AG04450 (cell line): Measurements from ENCODE around the gene MCC. TPM values are rescaled to one million over a fixed set of nuclear protein-coding genes. Genes with fewer than 3 reads are reported as not detected.

Source experiments
- CTCF ChIA-PET: fragments of 300-600, 350-600 bp; formaldehyde crosslinking; extraction: SDS; loops from one replicate; lab custom pipeline; 2022; ENCODE audit warnings: antibody characterized with exemption, inconsistent platforms; lab: Charles Lee
- POLR2A ChIA-PET: fragments of 350-600 bp; formaldehyde crosslinking; extraction: SDS; loops from one replicate; lab custom pipeline; 2021; ENCODE audit warnings: antibody characterized with exemption, inconsistent platforms; lab: Yijun Ruan, JAX
- DNase-seq: peaks from one replicate; pipeline ENCODE4 v3.0.0-alpha.2; 2011; ENCODE audit warnings: low read depth, low spot score
- H3K27ac ChIP-seq: one replicate; pipeline ENCODE4 v1.5.1; 2012; ENCODE audit warnings: low read depth, low read length, control low read depth
- H3K27me3 ChIP-seq: one replicate; pipeline ENCODE4 v1.6.0; 2012; ENCODE audit warnings: low read length; ENCODE audit not compliant: control insufficient read depth, insufficient read depth
- H3K4me3 ChIP-seq: 2 replicates; pipeline ENCODE4 v1.5.1; 2011; ENCODE audit warnings: mild to moderate bottlenecking, low read depth, low read length, control low read depth
- H3K9me3 ChIP-seq: 2 replicates; pipeline ENCODE4 v1.5.1; 2012; ENCODE audit warnings: low read length; ENCODE audit not compliant: control insufficient read depth, insufficient read depth
- polyA plus RNA-seq: library from polyadenylated mRNA; depleted of rRNA; stranded (reverse); fragments of >200 nt; gene quantifications from 2 replicates; pipeline ENCODE4 v1.2.3, GENCODE V29; 2011
- TF ChIP-seq, protein P1 (sequence below): IDR thresholded peaks from 2 replicates; pipeline ENCODE4 v1.5.1; 2011; ENCODE audit warnings: low read depth, low read length, control low read depth, inconsistent platforms

MCC gene
- polyA plus RNA-seq, 1 experiment, result 17.5 TPM

DNA sequence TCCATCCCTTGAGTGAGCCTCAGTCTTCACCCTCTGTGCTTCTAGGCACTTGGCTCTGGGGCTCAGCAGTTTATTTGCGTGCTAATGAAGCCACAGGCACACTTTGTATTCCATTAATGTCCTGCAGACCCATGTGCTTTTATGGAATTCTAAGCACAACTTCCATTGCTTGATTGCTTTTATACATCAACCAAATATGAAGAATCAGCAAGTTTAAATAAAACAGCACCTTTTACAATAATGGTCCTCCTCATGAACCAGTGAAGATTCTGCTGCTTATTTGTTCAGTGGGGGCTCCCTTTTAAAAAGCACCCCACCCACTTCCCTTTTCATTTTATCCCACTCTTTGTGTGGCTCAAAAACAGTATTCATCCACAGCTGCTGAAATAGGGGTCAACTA is 451.4 kb downstream of the MCC start:
- no peak overlapping the region for H3K27ac ChIP-seq
- H3K9me3 ChIP-seq, result no peaks in the 10 kb centered on the region
- no peak for DNase-seq
- TF ChIP-seq, protein P1, sequence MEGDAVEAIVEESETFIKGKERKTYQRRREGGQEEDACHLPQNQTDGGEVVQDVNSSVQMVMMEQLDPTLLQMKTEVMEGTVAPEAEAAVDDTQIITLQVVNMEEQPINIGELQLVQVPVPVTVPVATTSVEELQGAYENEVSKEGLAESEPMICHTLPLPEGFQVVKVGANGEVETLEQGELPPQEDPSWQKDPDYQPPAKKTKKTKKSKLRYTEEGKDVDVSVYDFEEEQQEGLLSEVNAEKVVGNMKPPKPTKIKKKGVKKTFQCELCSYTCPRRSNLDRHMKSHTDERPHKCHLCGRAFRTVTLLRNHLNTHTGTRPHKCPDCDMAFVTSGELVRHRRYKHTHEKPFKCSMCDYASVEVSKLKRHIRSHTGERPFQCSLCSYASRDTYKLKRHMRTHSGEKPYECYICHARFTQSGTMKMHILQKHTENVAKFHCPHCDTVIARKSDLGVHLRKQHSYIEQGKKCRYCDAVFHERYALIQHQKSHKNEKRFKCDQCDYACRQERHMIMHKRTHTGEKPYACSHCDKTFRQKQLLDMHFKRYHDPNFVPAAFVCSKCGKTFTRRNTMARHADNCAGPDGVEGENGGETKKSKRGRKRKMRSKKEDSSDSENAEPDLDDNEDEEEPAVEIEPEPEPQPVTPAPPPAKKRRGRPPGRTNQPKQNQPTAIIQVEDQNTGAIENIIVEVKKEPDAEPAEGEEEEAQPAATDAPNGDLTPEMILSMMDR, result no peak
- CTCF ChIA-PET, result no interaction called here
- no peak overlapping the region for H3K4me3 ChIP-seq
- H3K27me3 ChIP-seq, result no peaks in the 10 kb centered on the region
- POLR2A ChIA-PET, result no interaction called here

DNA sequence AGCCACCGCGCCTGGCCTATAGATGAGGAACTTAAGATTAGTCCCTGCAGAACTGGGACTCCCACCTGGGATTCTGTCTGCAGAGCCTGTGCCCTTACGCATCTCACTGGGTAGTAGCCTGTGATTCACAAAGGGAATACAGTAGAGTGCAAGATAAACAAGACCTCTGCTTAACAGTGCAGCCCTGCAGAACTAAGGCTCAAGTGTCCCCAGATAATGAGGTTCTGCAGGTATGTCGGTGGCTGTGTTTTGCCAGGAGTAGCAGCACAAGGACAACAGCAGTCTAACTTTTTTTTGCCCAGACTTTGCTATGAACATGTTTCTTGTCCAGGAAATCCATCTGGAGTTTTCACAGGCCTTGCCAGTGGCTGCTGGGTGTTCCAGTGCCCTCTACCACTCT is 451.9 kb downstream of the MCC start:
- Histone ChIP-seq H3K27ac (no peak overlapping the region), H3K27me3 (no peaks in the 10 kb centered on the region), H3K9me3 (no peaks in the 10 kb centered on the region), H3K4me3 (no peak overlapping the region)
- TF ChIP-seq, protein P1, result no peak
- POLR2A ChIA-PET, result no interaction called here
- CTCF ChIA-PET, result no interaction called here
- DNase-seq, result no peak

DNA sequence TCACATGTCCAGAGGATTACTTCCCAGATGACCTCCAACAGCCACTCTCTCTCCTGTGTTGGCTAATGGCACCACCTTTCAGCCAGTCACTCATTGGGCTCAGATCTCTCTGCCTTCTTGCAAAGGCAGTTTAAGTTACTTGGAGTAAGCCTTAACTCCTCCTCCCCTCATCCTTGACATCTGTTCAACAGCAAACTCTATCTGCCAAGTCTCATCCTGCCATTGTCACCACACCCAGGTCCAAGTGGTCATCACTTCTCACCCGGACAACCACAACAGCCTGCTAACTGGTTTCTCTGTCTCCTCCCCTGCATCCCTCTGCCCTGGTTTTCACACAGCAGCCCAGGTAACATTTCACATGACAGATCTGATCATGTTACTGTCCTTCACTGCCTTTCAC is 453.2 kb downstream of the MCC start:
- CTCF ChIA-PET, result interaction anchor here (0.6 kb wide), 1 partner anchor 577 kb away, joined by 3 read pairs; no protein-coding TSS in a partner anchor
- Histone ChIP-seq H3K27me3 (no peaks in the 10 kb centered on the region), H3K27ac (no peak overlapping the region), H3K4me3 (no peak overlapping the region), H3K9me3 (no peaks in the 10 kb centered on the region)
- DNase-seq, result no peak
- POLR2A ChIA-PET, result no interaction called here
- TF ChIP-seq, protein P1, result no peak

DNA sequence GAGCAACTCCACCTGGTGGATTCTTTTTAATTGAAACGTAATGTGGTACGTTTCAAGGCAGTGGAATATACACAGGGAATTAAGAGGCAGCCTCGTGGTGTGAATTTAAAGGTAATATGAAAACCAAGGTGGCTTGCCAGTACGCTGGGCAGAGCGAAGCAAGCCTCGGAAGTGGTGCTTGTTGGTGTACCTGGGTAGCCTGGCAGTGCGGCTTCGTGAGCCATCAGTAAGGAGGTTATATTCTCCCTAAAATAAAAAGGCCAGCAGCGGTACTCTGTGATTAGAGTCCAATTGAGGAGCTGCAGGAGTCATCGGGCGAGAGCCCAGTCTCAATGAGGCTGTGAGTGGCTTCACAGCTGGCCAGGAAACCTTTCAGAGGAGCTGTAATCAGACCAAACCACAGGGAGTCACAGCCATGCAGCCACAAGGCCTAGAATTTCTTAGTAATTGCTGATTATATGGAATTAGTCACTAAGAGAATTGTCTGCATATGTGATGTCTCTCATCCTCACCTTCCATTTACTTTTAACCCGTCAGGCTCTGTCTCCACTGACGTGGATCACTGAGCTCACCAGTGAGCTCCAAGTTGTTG is 454.0 kb downstream of the MCC start:
- H3K9me3 ChIP-seq, result no peaks in the 10 kb centered on the region
- TF ChIP-seq, protein P1, result no peak
- DNase-seq, result no peak
- CTCF ChIA-PET, result no interaction called here
- no peaks in the 10 kb centered on the region for H3K27me3 ChIP-seq
- no peak overlapping the region for H3K4me3 ChIP-seq
- no peak overlapping the region for H3K27ac ChIP-seq
- POLR2A ChIA-PET, result no interaction called here

DNA sequence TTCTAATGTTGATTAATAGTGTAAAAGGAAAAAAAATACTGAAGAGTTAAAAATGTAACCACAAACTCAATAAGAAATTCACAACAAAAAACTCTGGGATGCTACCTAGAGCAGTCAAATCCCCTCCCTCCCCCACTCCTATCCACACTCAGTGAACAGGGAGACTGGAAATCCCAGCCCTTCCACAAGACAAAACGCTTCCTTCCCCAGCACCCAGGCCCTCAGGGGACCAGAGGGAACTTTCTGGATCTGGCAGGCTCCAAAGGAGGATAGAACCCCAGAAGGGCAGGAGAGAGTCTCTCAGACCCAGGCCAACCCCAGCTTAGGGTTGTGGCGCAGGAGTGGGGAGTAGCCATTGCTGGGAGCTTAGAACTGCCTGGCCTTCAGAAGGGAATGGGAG is 456.7 kb downstream of the MCC start:
- DNase-seq, result no peak
- Histone ChIP-seq H3K9me3 (no peaks in the 10 kb centered on the region), H3K4me3 (no peak overlapping the region), H3K27ac (no peak overlapping the region), H3K27me3 (no peaks in the 10 kb centered on the region)
- POLR2A ChIA-PET, result no interaction called here
- CTCF ChIA-PET, result interaction anchor here (0.7 to 1.6 kb wide), 2 partner anchors 8 to 36 kb away, joined by 3 to 5 read pairs; no protein-coding TSS in a partner anchor
- TF ChIP-seq, protein P1, result no peak
